ENCODE results near the gene MFSD6.

Gene MFSD6

GRCh38 chr2:190447766-190448165, 39.6 kb downstream of the MFSD6 start (continued):
- TF ChIP-seq INSM2 (tag by site-specific recombination; IDR thresholded peaks at IDR 0.05): no peak

- no peaks in the 10 kb centered on the region for H3K36me3 ChIP-seq (ENCODE audit: control insufficient read depth in 2 of 2, insufficient read depth in 1 of 2, low read length in 2 of 2)
- no peaks in the 10 kb centered on the region for H3K4me1 ChIP-seq (ENCODE audit: control insufficient read depth, insufficient read depth, low read length)
- ChIA-PET POLR2A (no interaction called here), CTCF (no interaction called here)
- TF ChIP-seq ZNF202 (tag by site-specific recombination; IDR thresholded peaks at IDR 0.05; ENCODE audit: borderline replicate concordance): no peak
- TF ChIP-seq SCRT1 (tag by site-specific recombination; IDR thresholded peaks at IDR 0.05; ENCODE audit: borderline replicate concordance): no peak
- TF ChIP-seq PRDM6 (tag by site-specific recombination; IDR thresholded peaks at IDR 0.05): peak; percentile 36; the same call in 1 of the 2 replicates
- TF ChIP-seq AEBP2 (tag by site-specific recombination; IDR thresholded peaks at IDR 0.05; ENCODE audit: borderline replicate concordance): no peak
- TF ChIP-seq ZNF843 (tag by site-specific recombination; IDR thresholded peaks at IDR 0.05): no peak
- TF ChIP-seq ZNF610 (tag by site-specific recombination; IDR thresholded peaks at IDR 0.05; ENCODE audit: borderline replicate concordance): no peak
- no peak overlapping the region for H3K4me3 ChIP-seq (ENCODE audit: low read depth, low read length)
- no peak overlapping the region for H3K27ac ChIP-seq (ENCODE audit: extremely low read depth, low read depth, low read length)
- no peaks in the 10 kb centered on the region for H3K9me3 ChIP-seq (ENCODE audit: control insufficient read depth, insufficient read depth, low read depth, low read length)
Observed at GRCh38 chr2:190449925-190450324, 41.8 kb downstream of the MFSD6 start.

- Histone ChIP-seq H3K36me3 (ENCODE audit: control insufficient read depth in 2 of 2, insufficient read depth in 1 of 2, low read length in 2 of 2) (no peaks in the 10 kb centered on the region), H3K4me3 (ENCODE audit: low read depth, low read length) (no peak overlapping the region), H3K27ac (ENCODE audit: extremely low read depth, low read depth, low read length) (no peak overlapping the region), H3K9me3 (ENCODE audit: control insufficient read depth, insufficient read depth, low read depth, low read length) (no peaks in the 10 kb centered on the region), H3K4me1 (ENCODE audit: control insufficient read depth, insufficient read depth, low read length) (no peaks in the 10 kb centered on the region)
- TF ChIP-seq ZNF677 (tag by site-specific recombination; IDR thresholded peaks at IDR 0.05) (no peak), PRDM6 (tag by site-specific recombination; IDR thresholded peaks at IDR 0.05) (peak; percentile 1; the same call in 1 of the 2 replicates), ZNF133 (tag by site-specific recombination; IDR thresholded peaks at IDR 0.05) (no peak), ZNF157 (tag by site-specific recombination; IDR thresholded peaks at IDR 0.05) (no peak), ZNF600 (tag by site-specific recombination; IDR thresholded peaks at IDR 0.05) (no peak), ZNF529 (tag by site-specific recombination; IDR thresholded peaks at IDR 0.05; ENCODE audit: insufficient replicate concordance) (no peak)
- POLR2A ChIA-PET: no interaction called here
- CTCF ChIA-PET: interaction anchor here (0.7 kb wide), 1 partner anchor 99 kb away, joined by 3 read pairs; no protein-coding TSS in a partner anchor
Observed at GRCh38 chr2:190450363-190450762, 42.2 kb downstream of the MFSD6 start.

GRCh38 chr2:190451561-190452176, 43.5 kb downstream of the MFSD6 start:
- ChIA-PET CTCF (no interaction called here), POLR2A (no interaction called here)
- H3K9me3 ChIP-seq (ENCODE audit: control insufficient read depth, insufficient read depth, low read depth, low read length): no peaks in the 10 kb centered on the region
- H3K4me1 ChIP-seq (ENCODE audit: control insufficient read depth, insufficient read depth, low read length): no peaks in the 10 kb centered on the region
- no peak overlapping the region for H3K4me3 ChIP-seq (ENCODE audit: low read depth, low read length)
- H3K27ac ChIP-seq (ENCODE audit: extremely low read depth, low read depth, low read length): no peak overlapping the region
- H3K36me3 ChIP-seq (ENCODE audit: control insufficient read depth in 2 of 2, insufficient read depth in 1 of 2, low read length in 2 of 2): no peaks in the 10 kb centered on the region
- TF ChIP-seq ZSCAN16 (tag by site-specific recombination; IDR thresholded peaks at IDR 0.05) (no peak), ZNF398 (tag by site-specific recombination; IDR thresholded peaks at IDR 0.05) (no peak), ZNF521 (tag by site-specific recombination; IDR thresholded peaks at IDR 0.05) (no peak), HOXA7 (CRISPR knock-in tag; IDR thresholded peaks at IDR 0.05; ENCODE audit: borderline replicate concordance) (no peak), ZSCAN23 (tag by site-specific recombination; IDR thresholded peaks at IDR 0.05) (no peak), ZBTB26 (tag by site-specific recombination; optimal IDR thresholded peaks at IDR 0.05) (no peak), EGR2 (tag by site-specific recombination; IDR thresholded peaks at IDR 0.05; ENCODE audit: low read depth) (no peak)
